Right lobe of liver (tissue), 4 donors: ENCODE data around the gene FAM83B.

Experiments
- POLR2A ChIP-seq: fragments of 450-650 bp; IDR thresholded peaks from one replicate; pipeline ENCODE4 v1.6.1; 2017; ENCODE audit warnings: antibody characterized with exemption, mild to moderate bottlenecking
- TF ChIP-seq, protein P1 (sequence below), 4 donors: fragments of 200-600 bp in 3 of 4; fragments of 450-650 bp in 1 of 4; IDR thresholded peaks; one replicate each; pipeline versions ENCODE4 v1.5.1 to v1.8.0; 2016 to 2022; ENCODE audit warnings: antibody characterized with exemption in 4 of 4, mild to moderate bottlenecking in 2 of 4
- donor health status: DM: no; HTN: no; CAD: no.
- donor health status: DM: no; HTN: no; CAD: no.
- donor health status: DM: no; HTN: yes; CAD: no.

DNA sequence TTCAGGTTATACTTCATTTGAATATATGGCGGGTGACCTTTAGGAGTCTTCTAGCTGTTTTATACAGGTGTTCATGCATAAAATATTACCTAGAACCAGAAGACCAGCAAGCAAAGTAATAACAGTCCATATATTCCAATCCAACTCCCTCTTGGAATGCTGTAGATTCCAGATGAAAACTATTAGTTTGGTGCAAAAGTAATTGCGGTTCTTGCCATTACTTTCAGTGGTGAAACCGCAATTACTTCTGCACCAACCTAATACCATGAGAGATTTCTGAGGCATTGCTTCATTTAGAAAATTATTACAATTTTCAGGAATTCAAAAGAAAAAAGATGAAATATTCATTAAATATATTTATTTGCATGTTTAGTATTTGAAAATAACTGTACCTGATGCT is 62.6 kb downstream of the FAM83B start:
- TF ChIP-seq, protein P1, sequence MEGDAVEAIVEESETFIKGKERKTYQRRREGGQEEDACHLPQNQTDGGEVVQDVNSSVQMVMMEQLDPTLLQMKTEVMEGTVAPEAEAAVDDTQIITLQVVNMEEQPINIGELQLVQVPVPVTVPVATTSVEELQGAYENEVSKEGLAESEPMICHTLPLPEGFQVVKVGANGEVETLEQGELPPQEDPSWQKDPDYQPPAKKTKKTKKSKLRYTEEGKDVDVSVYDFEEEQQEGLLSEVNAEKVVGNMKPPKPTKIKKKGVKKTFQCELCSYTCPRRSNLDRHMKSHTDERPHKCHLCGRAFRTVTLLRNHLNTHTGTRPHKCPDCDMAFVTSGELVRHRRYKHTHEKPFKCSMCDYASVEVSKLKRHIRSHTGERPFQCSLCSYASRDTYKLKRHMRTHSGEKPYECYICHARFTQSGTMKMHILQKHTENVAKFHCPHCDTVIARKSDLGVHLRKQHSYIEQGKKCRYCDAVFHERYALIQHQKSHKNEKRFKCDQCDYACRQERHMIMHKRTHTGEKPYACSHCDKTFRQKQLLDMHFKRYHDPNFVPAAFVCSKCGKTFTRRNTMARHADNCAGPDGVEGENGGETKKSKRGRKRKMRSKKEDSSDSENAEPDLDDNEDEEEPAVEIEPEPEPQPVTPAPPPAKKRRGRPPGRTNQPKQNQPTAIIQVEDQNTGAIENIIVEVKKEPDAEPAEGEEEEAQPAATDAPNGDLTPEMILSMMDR (IDR thresholded peaks at IDR 0.05) = no peak
- TF ChIP-seq POLR2A = no peak
